NT2/D1 (cell line): ENCODE data around the gene HK3.
"Not testable (repeated sequence)": the region's sequence is repeated elsewhere in the genome, so short reads cannot be mapped to it uniquely, and the experiment has no call there.

Experiments
- DNase-seq: peaks from one replicate; pipeline ENCODE4 v3.0.0-alpha.2; 2011; ENCODE audit warnings: low read depth, low spot score
- H3K27me3 ChIP-seq: 2 replicates; pipeline ENCODE4 v1.6.0; 2011; ENCODE audit warnings: mild to moderate bottlenecking; ENCODE audit not compliant: insufficient read length, insufficient read depth
- H3K36me3 ChIP-seq: 2 replicates; pipeline ENCODE4 v1.6.1; 2011; ENCODE audit warnings: mild to moderate bottlenecking, low read length, mixed read lengths; ENCODE audit not compliant: insufficient read depth, insufficient read length
- H3K4me1 ChIP-seq: 2 replicates; pipeline ENCODE4 v1.5.1; 2011; ENCODE audit not compliant: insufficient read depth, insufficient read length
- H3K4me3 ChIP-seq: 2 replicates; pipeline ENCODE4 v1.5.1; 2011; ENCODE audit warnings: low read depth; ENCODE audit not compliant: insufficient read length
- H3K9ac ChIP-seq: 2 replicates; pipeline ENCODE4 v1.6.0; 2011; ENCODE audit warnings: low read depth; ENCODE audit not compliant: insufficient read length
- H3K9me3 ChIP-seq: 2 replicates; pipeline ENCODE4 v1.5.1; 2011; ENCODE audit warnings: mild to moderate bottlenecking, low read length; ENCODE audit not compliant: insufficient read depth
- SUZ12 ChIP-seq: IDR thresholded peaks from 2 replicates; pipeline ENCODE4 v1.6.1; 2011; ENCODE audit not compliant: insufficient read length, insufficient read depth; ENCODE audit errors: extremely low read depth
- YY1 ChIP-seq: IDR thresholded peaks from 2 replicates; pipeline ENCODE4 v1.6.1; 2011; ENCODE audit not compliant: insufficient read length, insufficient read depth
- ZNF274 ChIP-seq: IDR thresholded peaks from 2 replicates; pipeline ENCODE4 v1.6.1; 2011; ENCODE audit warnings: mild to moderate bottlenecking, low read depth, low read length

The HK3 gene

GRCh38 chr5:176877793-176878331 lies 21.3 kb downstream of the HK3 start:
- Histone ChIP-seq H3K4me3 (no peak overlapping the region), H3K27me3 (peaks cover 7% of the 10 kb centered on the region), H3K9me3 (no peaks in the 10 kb centered on the region), H3K36me3 (no peaks in the 10 kb centered on the region), H3K9ac (no peak overlapping the region), H3K4me1 (peaks cover 11% of the 10 kb centered on the region)
- no peak for DNase-seq
- TF ChIP-seq YY1 (no peak), ZNF274 (no peak), SUZ12 (no peak)

- no peaks in the 10 kb centered on the region for H3K36me3 ChIP-seq
- H3K4me1 ChIP-seq, result peaks cover 11% of the 10 kb centered on the region
- no peak overlapping the region for H3K9ac ChIP-seq
- no peak for DNase-seq
- H3K27me3 ChIP-seq, result peaks cover 7% of the 10 kb centered on the region
- H3K4me3 ChIP-seq, result no peak overlapping the region
- no peaks in the 10 kb centered on the region for H3K9me3 ChIP-seq
- TF ChIP-seq YY1, result no peak
- no peak for TF ChIP-seq ZNF274
- TF ChIP-seq SUZ12, result no peak
Measured at GRCh38 chr5:176876506-176877431, 22.4 kb downstream of the HK3 start.

- DNase-seq, result no peak
- Histone ChIP-seq H3K27me3 (peaks cover 7% of the 10 kb centered on the region), H3K9me3 (no peaks in the 10 kb centered on the region), H3K9ac (no peak overlapping the region), H3K4me1 (peaks cover 11% of the 10 kb centered on the region), H3K36me3 (no peaks in the 10 kb centered on the region), H3K4me3 (no peak overlapping the region)
- no peak for TF ChIP-seq ZNF274
- TF ChIP-seq SUZ12, result no peak
- TF ChIP-seq YY1, result no peak
Measured at GRCh38 chr5:176875783-176876505, 23.2 kb downstream of the HK3 start.

GRCh38 chr5:176875014-176875550 lies 24.1 kb downstream of the HK3 start:
- Histone ChIP-seq H3K9me3 (no peaks in the 10 kb centered on the region), H3K4me3 (no peak overlapping the region), H3K9ac (no peak overlapping the region), H3K27me3 (peaks cover 7% of the 10 kb centered on the region), H3K36me3 (no peaks in the 10 kb centered on the region), H3K4me1 (peaks cover 14% of the 10 kb centered on the region)
- TF ChIP-seq ZNF274 (no peak), SUZ12 (no peak), YY1 (no peak)
- no peak for DNase-seq

GRCh38 chr5:176874198-176874780 lies 24.9 kb downstream of the HK3 start:
- Histone ChIP-seq H3K9ac (no peak overlapping the region), H3K27me3 (peaks cover 7% of the 10 kb centered on the region), H3K4me3 (no peak overlapping the region)

GRCh38 chr5:176873541-176874172 lies 25.5 kb downstream of the HK3 start:
- DNase-seq, result no peak
- H3K4me1 ChIP-seq, result peaks cover 18% of the 10 kb centered on the region
- no peak overlapping the region for H3K4me3 ChIP-seq
- H3K9ac ChIP-seq, result no peak overlapping the region
- H3K36me3 ChIP-seq, result no peaks in the 10 kb centered on the region
- H3K9me3 ChIP-seq, result no peaks in the 10 kb centered on the region
- TF ChIP-seq ZNF274 (no peak), YY1 (no peak), SUZ12 (no peak)
- peaks cover 7% of the 10 kb centered on the region for H3K27me3 ChIP-seq

More at GRCh38 chr5:176874198-176874780, 24.9 kb downstream of the HK3 start:
- Histone ChIP-seq H3K9me3 (no peaks in the 10 kb centered on the region), H3K4me1 (peaks cover 18% of the 10 kb centered on the region), H3K36me3 (no peaks in the 10 kb centered on the region)
- no peak for DNase-seq
- no peak for TF ChIP-seq ZNF274
- no peak for TF ChIP-seq SUZ12
- no peak for TF ChIP-seq YY1

- H3K27me3 ChIP-seq, H3K36me3 ChIP-seq, H3K4me3 ChIP-seq, DNase-seq, H3K9me3 ChIP-seq, H3K9ac ChIP-seq: not testable (repeated sequence)
- peaks cover 15% of the 10 kb centered on the region for H3K4me1 ChIP-seq
Measured at GRCh38 chr5:176873011-176873410, 26.1 kb downstream of the HK3 start.

- not testable (repeated sequence) for H3K9me3 ChIP-seq, DNase-seq, H3K4me3 ChIP-seq, H3K27me3 ChIP-seq, H3K9ac ChIP-seq, H3K36me3 ChIP-seq
- H3K4me1 ChIP-seq, result peaks cover 12% of the 10 kb centered on the region
Measured at GRCh38 chr5:176872586-176872985, 26.6 kb downstream of the HK3 start.

GRCh38 chr5:176870644-176871043 lies 28.5 kb downstream of the HK3 start:
- H3K36me3 ChIP-seq, H3K4me3 ChIP-seq, H3K9me3 ChIP-seq, H3K27me3 ChIP-seq, H3K9ac ChIP-seq, DNase-seq: not testable (repeated sequence)
- H3K4me1 ChIP-seq, result peaks cover 14% of the 10 kb centered on the region
